Adipose tissue (tissue), 3 donors: ENCODE results near the gene GPR18. TPM values are rescaled to one million over a fixed set of nuclear protein-coding genes. Genes with fewer than 3 reads are reported as not detected.

Experiments
- polyA plus RNA-seq, 3 donors: library from polyadenylated mRNA; stranded (reverse); fragments of 200-250 nt; gene quantifications; one replicate each; pipeline ENCODE4 v1.2.3, GENCODE V29; 2013
- donor health status: healthy with polysubstance abuse.
- donor health status: Bipolar disorder and iron deficiency.
- donor health status: healthy.

The GPR18 gene
- polyA plus RNA-seq, 3 donors: 0.12 to 0.16 TPM; not detected in 1

Other genes starting within 250 kb of the GPR18 start
- gene UBAC2, start 57.5 kb downstream of the GPR18 start, polyA plus RNA-seq: 10 to 100 TPM; 33.0 to 45.2 (median 38.0) TPM
- 10 to 100 TPM in 1 of 3 donors, 1 to 10 TPM in 2; 1.4 to 10.3 (median 9.8) TPM for gene GPR183, start 49.0 kb upstream of the GPR18 start, polyA plus RNA-seq
- gene TM9SF2, start 243.1 kb upstream of the GPR18 start, polyA plus RNA-seq: 10 to 100 TPM; 31.6 to 71.5 (median 57.1) TPM